B cell (primary cell): ENCODE measurements around the gene RAMP2. TPM values are rescaled to one million over a fixed set of nuclear protein-coding genes. Genes with fewer than 3 reads are reported as not detected.

Experiments
- ATAC-seq: fragments of 200-7000 bp; cut with Tn5 transposase; one replicate; pipeline ENCODE4 v1.10.0; 2021; ENCODE audit warnings: low read depth, mild to moderate bottlenecking, moderate number of reproducible peaks, moderate library complexity
- CTCF ChIA-PET: fragments of 350-600 bp; sonication (Branson Sonifier 250); formaldehyde crosslinking; loops from one replicate; lab custom pipeline; 2021; ENCODE audit warnings: antibody characterized with exemption, inconsistent platforms; lab: Charles Lee
- POLR2A ChIA-PET: fragments of 350-600 bp; sonication (Branson Sonifier 250); formaldehyde crosslinking; loops from one replicate; lab custom pipeline; 2021; ENCODE audit warnings: antibody characterized with exemption; lab: Charles Lee
- DNase-seq: peaks from one replicate; pipeline ENCODE4 v3.0.0; 2013
- H2AFZ ChIP-seq: 2 replicates; pipeline ENCODE4 v1.6.1; 2012; ENCODE audit warnings: mild to moderate bottlenecking, low read depth, low read length; ENCODE audit not compliant: insufficient read depth, poor library complexity, severe bottlenecking
- H3K27ac ChIP-seq, 2 donors: 1 replicate in 1 of 2; 2 replicates in 1 of 2; pipeline ENCODE4 v1.5.1; 2012 to 2013; ENCODE audit warnings: low read length in 2 of 2, mild to moderate bottlenecking in 2 of 2, moderate library complexity in 1 of 2
- H3K27me3 ChIP-seq, 4 experiments: fragments of 200-600 bp in 1 of 4; sonication (generic) in 1 of 4; replicated peaks in 1 of 4; 1 replicate in 2 of 4; 2 replicates in 2 of 4; pipeline versions ENCODE4 v1.6.1 to v1.7.0; 2013 to 2016; ENCODE audit warnings: low read length in 3 of 4, mild to moderate bottlenecking in 2 of 4, mixed read lengths in 1 of 4, moderate library complexity in 1 of 4; ENCODE audit not compliant: insufficient read depth in 4 of 4, control insufficient read depth in 3 of 4; ENCODE audit errors: control extremely low read depth in 1 of 4
- H3K36me3 ChIP-seq, 2 experiments: replicated peaks in 1 of 2; 1 replicate in 1 of 2; 2 replicates in 1 of 2; pipeline versions ENCODE4 v1.6.1 to v1.7.1; 2013; ENCODE audit warnings: low read length in 1 of 2; ENCODE audit not compliant: insufficient read depth in 2 of 2, control insufficient read depth in 1 of 2; ENCODE audit errors: control extremely low read depth in 1 of 2, extremely low read depth in 1 of 2
- H3K4me1 ChIP-seq, 2 donors: fragments of 200-600 bp in 1 of 2; sonication (generic) in 1 of 2; 1 replicate in 1 of 2; 2 replicates in 1 of 2; pipeline versions ENCODE4 v1.5.1 to v1.6.1; 2013 to 2017; ENCODE audit warnings: low read length in 2 of 2; ENCODE audit not compliant: control insufficient read depth in 2 of 2, insufficient read depth in 2 of 2
- H3K4me2 ChIP-seq: replicated peaks from 2 replicates; pipeline ENCODE3; 2012; ENCODE audit warnings: mild to moderate bottlenecking, low read depth, low read length; ENCODE audit not compliant: poor library complexity, severe bottlenecking
- H3K4me3 ChIP-seq, 5 experiments: fragments of 200-600 bp in 1 of 5; sonication (generic) in 1 of 5; 1 replicate in 3 of 5; 2 replicates in 2 of 5; pipeline versions ENCODE4 v1.5.1 to v1.7.0; 2011 to 2016; ENCODE audit warnings: low read length in 4 of 5, mild to moderate bottlenecking in 4 of 5, low read depth in 2 of 5, control low read depth in 1 of 5, moderate library complexity in 1 of 5; ENCODE audit not compliant: insufficient read depth in 1 of 5; ENCODE audit errors: control extremely low read depth in 1 of 5, extremely low read depth in 1 of 5
- H3K79me2 ChIP-seq: fragments of 200-600 bp; sonication (generic); one replicate; pipeline ENCODE4 v1.6.0; 2016; ENCODE audit warnings: low read length; ENCODE audit not compliant: control insufficient read depth, insufficient read depth
- H3K9ac ChIP-seq: fragments of 200-600 bp; sonication (generic); 2 replicates; pipeline ENCODE4 v1.6.1; 2017; ENCODE audit warnings: mild to moderate bottlenecking, low read length, moderate library complexity
- H3K9me3 ChIP-seq, 3 donors: one replicate each; pipeline versions ENCODE4 v1.6.1 to v1.7.1; 2013; ENCODE audit warnings: low read length in 2 of 3; ENCODE audit not compliant: control insufficient read depth in 2 of 3, insufficient read depth in 1 of 3; ENCODE audit errors: control extremely low read depth in 1 of 3
- H4K20me1 ChIP-seq: 2 replicates; pipeline ENCODE4 v1.6.0; 2012; ENCODE audit warnings: mild to moderate bottlenecking, low read length; ENCODE audit not compliant: insufficient read depth, control insufficient read depth, poor library complexity, severe bottlenecking
- H3K27ac Mint-ChIP-seq: one replicate; pipeline ENCODE4 v1.8.0; 2021; ENCODE audit warnings: mixed read lengths
- H3K27me3 Mint-ChIP-seq: one replicate; pipeline ENCODE4 v1.8.0; 2021; ENCODE audit warnings: mixed read lengths
- H3K4me1 Mint-ChIP-seq: one replicate; pipeline ENCODE4 v1.8.0; 2021; ENCODE audit warnings: mixed read lengths
- H3K4me3 Mint-ChIP-seq: one replicate; pipeline ENCODE4 v1.8.0; 2021; ENCODE audit warnings: mixed read lengths
- H3K9me3 Mint-ChIP-seq: one replicate; pipeline ENCODE4 v1.8.0; 2022; ENCODE audit warnings: mixed read lengths; ENCODE audit not compliant: insufficient read depth
- EZH2 ChIP-seq: IDR thresholded peaks from 2 replicates; pipeline ENCODE4 v1.6.1; 2012; ENCODE audit warnings: borderline replicate concordance, low read depth, mild to moderate bottlenecking, moderate library complexity, low read length; ENCODE audit not compliant: insufficient read depth, poor library complexity, severe bottlenecking
- WGBS: methylation state at CpG from one replicate; pipeline ENCODE4 v1.1.5; 2013; ENCODE audit warnings: missing lambda C conversion rate; ENCODE audit not compliant: insufficient coverage; 5-methylcytosine and 5-hydroxymethylcytosine counted together
- intact Hi-C: fragments of 100-400 bp; cut with micrococcal nuclease; formaldehyde crosslinking; loops from one replicate; pipeline ENCODE4 v1.10.0; 2022
- polyA plus RNA-seq: library from polyadenylated mRNA; depleted of rRNA; stranded (reverse); fragments of >200 nt; gene quantifications from 2 replicates; pipeline ENCODE4 v1.2.3, GENCODE V29; 2012
- total RNA-seq, 2 donors: library from RNA; stranded (reverse); fragments of 120-200 nt in 1 of 2; gene quantifications; 1 replicate in 1 of 2; 2 replicates in 1 of 2; pipeline versions ENCODE4 v1.2.3 to v1.2.4, GENCODE V29; 2013 to 2022
- TF ChIP-seq, protein P1 (sequence below): fragments of 200-600 bp; IDR thresholded peaks from one replicate; pipeline ENCODE4 v1.8.0; 2022; ENCODE audit warnings: antibody characterized with exemption, mild to moderate bottlenecking

Gene RAMP2
- total and polyA plus RNA-seq, 2 donors (not counting 1 experiment from before 2014, with no cell fraction given): not detected

GRCh38 chr17:42774066-42774745 lies 13.2 kb downstream of the RAMP2 start:
- no peaks in the 10 kb centered on the region for H3K9me3 Mint-ChIP-seq
- peak overlapping the region; percentile 98 for H3K27ac Mint-ChIP-seq
- no peaks in the 10 kb centered on the region for H3K27me3 ChIP-seq
- H3K36me3 ChIP-seq: peaks cover 2 to 42% of the 10 kb centered on the region in 2 experiments
- H4K20me1 ChIP-seq: no peaks in the 10 kb centered on the region
- H3K4me1 ChIP-seq: peaks cover 16 to 17% of the 10 kb centered on the region in 2 donors
- TF ChIP-seq, protein P1, sequence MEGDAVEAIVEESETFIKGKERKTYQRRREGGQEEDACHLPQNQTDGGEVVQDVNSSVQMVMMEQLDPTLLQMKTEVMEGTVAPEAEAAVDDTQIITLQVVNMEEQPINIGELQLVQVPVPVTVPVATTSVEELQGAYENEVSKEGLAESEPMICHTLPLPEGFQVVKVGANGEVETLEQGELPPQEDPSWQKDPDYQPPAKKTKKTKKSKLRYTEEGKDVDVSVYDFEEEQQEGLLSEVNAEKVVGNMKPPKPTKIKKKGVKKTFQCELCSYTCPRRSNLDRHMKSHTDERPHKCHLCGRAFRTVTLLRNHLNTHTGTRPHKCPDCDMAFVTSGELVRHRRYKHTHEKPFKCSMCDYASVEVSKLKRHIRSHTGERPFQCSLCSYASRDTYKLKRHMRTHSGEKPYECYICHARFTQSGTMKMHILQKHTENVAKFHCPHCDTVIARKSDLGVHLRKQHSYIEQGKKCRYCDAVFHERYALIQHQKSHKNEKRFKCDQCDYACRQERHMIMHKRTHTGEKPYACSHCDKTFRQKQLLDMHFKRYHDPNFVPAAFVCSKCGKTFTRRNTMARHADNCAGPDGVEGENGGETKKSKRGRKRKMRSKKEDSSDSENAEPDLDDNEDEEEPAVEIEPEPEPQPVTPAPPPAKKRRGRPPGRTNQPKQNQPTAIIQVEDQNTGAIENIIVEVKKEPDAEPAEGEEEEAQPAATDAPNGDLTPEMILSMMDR: no peak
- TF ChIP-seq EZH2: no peak
- H3K9me3 ChIP-seq: no peaks in the 10 kb centered on the region
- peak overlapping the region; percentile 99 for H3K4me3 Mint-ChIP-seq
- H3K9ac ChIP-seq: peak overlapping the region; percentile 90
- no peaks in the 10 kb centered on the region for H3K27me3 Mint-ChIP-seq
- ATAC-seq: no peak
- intact Hi-C loops: no loop called here
- 80% methylated on average over 1 of the region's 3 CpGs for WGBS
- DNase-seq: no peak
- ChIA-PET POLR2A (interaction anchor here (0.6 to 2.3 kb wide), 6 partner anchors 12 to 250 kb away, joined by 3 to 9 read pairs (median 4); partner anchors contain the start of genes BECN1, CNTD1, COA3 and PSMC3IP), CTCF (interaction anchor here (0.6 to 3.1 kb wide), 6 partner anchors 11 to 195 kb away, joined by 3 to 22 read pairs (median 5); partner anchors contain the start of gene PSMC3IP)
- H3K4me3 ChIP-seq: peak overlapping the region in 4 of 5 experiments; percentile 71 to 88 (median 81)
- peaks cover 4% of the 10 kb centered on the region for H3K79me2 ChIP-seq
- H2AFZ ChIP-seq: peak overlapping the region; percentile 92
- no peak overlapping the region for H3K27ac ChIP-seq
- peak overlapping the region; percentile 74 for H3K4me2 ChIP-seq
- peaks cover 24% of the 10 kb centered on the region for H3K4me1 Mint-ChIP-seq

- POLR2A ChIA-PET: no interaction called here
- peak overlapping the region; percentile 15 for H3K27ac Mint-ChIP-seq
- CTCF ChIA-PET: no interaction called here
- TF ChIP-seq, protein P1: no peak
- no peak for TF ChIP-seq EZH2
- Histone ChIP-seq H3K4me1 (peaks cover 21 to 23% of the 10 kb centered on the region in 2 donors), H3K79me2 (peaks cover 4% of the 10 kb centered on the region), H3K9me3 (no peaks in the 10 kb centered on the region), H3K4me2 (no peak overlapping the region), H3K4me3 (no peak overlapping the region), H3K27ac (no peak overlapping the region), H3K27me3 (peaks cover 0 to 5% (median under 1%) of the 10 kb centered on the region in 4 experiments), H4K20me1 (no peaks in the 10 kb centered on the region), H3K36me3 (peaks cover 2 to 48% of the 10 kb centered on the region in 2 experiments), H2AFZ (no peak overlapping the region), H3K9ac (no peak overlapping the region)
- intact Hi-C loops: no loop called here
- peaks cover 7% of the 10 kb centered on the region for H3K27me3 Mint-ChIP-seq
- H3K9me3 Mint-ChIP-seq: no peaks in the 10 kb centered on the region
- no peak for ATAC-seq
- H3K4me1 Mint-ChIP-seq: peaks cover 31% of the 10 kb centered on the region
- 70% methylated on average over 2 of the region's 3 CpGs for WGBS
- peak overlapping the region; percentile 41 for H3K4me3 Mint-ChIP-seq
- DNase-seq: no peak
Measured at GRCh38 chr17:42775534-42776098, 14.6 kb downstream of the RAMP2 start.
